CD4-positive, alpha-beta T cell treated with Interferon gamma for 1 hour (primary cell): ENCODE measurements around the gene IGLON5.
A peak's percentile ranks its signal among the peaks of the same experiment; 100 is the strongest.

ENCODE experiments used
- DNase-seq: peaks from one replicate; pipeline ENCODE4 v3.0.0-alpha.2; 2020

IGLON5 gene

DNA sequence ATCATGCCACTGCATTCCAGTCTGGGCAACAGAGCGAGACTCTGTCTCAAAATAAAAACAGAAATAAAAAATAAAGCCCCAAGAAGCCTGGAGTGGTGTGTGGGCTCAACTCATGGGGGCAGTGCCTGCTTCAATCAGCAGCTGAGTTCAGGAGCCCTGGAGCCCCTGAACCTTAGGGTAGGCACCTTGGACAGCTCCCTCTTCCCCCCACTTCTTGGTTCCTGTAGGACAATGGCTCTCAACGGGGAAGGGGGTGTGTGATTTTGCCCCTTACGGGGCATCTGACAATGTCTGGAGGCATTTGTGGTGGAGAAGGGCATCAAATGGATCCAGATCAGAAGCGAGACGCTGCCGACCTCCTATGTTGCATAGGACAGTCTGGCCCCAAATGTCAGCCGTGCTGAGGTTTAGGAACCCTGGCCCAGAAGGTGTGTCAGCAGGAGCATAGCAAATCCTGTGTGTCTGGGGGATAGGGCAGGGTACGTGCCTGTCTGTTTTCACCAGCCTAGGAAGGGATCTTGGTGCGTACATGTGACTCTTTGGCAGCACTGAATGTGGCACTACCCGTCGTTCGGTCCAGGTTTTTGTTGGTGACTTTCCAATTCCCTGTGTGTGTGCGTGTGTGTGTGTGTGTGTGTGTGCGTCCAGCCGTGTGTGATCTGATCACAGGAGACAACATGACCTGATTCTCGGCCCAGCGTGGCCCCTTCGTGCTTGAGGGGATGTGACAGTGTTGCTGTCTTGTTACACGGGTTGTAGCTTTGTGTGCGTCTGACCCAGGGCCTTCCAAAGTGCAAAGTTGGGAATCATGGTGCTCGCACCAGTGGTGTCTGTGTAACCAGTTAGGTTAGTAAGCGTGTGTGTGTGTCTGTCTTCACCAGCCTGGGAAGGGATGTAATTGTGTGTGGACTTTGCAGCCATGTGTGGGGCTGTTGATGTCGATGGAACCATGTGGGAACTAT is 7.5 kb downstream of the IGLON5 start:
- DNase-seq, result no peak

DNA sequence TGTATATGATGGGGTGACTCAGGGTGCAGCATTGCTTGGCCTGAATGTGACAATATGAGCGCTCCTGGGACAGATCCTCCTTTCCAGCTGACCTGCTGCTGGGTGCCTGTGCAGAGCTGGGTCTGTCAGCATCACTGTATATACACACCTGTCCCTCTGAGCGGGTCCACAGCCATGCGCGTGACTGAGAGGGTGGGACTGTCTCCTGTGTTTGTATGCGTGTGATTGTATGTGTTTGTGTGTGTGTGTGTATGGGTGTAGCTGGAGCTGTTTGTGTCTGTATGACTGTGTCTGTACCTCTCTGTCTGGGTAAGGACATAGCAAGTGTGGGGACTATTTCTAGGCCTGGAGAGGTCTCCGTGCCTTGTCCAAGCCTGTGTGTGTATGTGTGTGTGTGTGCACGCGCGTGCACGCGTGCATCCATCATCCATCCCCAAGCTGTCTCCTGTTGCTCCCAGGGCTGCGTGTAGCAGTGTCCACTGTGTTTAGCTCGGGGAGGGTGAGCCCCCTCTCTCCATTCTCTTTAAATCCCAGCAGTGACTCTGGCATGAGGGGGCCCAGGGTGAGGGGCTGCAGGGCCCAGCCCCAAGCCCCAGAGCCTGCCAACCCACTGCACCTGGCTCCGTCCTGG is 8.3 kb downstream of the IGLON5 start:
- no peak for DNase-seq

DNA sequence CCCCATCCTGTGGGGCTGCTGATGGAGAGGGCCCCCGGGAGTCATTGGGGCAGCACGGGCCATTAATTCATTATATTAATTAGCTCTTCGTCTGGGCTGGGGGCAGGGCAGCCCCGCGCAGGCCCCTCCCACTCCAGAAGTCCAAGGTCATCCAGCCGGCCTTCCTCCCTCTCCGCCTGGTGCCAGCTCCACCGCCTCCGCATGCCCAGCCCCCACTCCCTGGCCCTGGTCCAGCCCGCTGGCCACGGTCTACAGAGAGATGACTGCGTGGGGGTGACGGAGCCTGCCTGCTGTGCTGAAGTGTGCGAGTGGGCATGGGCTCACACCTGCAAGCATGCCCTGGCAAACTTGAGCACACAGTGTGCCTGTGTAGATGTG is 8.8 kb downstream of the IGLON5 start:
- no peak for DNase-seq

DNA sequence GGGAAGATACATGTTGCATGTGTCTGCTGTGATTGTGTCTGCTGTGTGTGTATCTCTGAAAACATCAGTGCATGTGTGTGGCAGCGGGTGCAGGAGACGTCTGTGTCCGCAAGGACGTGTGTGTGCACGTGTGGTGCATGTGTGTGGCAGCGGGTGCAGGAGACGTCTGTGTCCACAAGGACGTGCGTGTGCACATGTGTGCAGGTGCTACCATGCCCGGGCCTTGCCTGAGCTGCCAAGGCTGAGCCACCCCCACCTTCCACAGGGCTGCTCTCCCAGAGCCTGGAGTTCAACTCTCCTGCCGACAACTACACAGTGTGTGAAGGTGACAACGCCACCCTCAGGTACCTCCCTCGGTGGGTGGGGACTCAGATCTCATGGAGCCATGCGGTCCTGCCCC is 10.4 kb downstream of the IGLON5 start:
- no peak for DNase-seq

DNA sequence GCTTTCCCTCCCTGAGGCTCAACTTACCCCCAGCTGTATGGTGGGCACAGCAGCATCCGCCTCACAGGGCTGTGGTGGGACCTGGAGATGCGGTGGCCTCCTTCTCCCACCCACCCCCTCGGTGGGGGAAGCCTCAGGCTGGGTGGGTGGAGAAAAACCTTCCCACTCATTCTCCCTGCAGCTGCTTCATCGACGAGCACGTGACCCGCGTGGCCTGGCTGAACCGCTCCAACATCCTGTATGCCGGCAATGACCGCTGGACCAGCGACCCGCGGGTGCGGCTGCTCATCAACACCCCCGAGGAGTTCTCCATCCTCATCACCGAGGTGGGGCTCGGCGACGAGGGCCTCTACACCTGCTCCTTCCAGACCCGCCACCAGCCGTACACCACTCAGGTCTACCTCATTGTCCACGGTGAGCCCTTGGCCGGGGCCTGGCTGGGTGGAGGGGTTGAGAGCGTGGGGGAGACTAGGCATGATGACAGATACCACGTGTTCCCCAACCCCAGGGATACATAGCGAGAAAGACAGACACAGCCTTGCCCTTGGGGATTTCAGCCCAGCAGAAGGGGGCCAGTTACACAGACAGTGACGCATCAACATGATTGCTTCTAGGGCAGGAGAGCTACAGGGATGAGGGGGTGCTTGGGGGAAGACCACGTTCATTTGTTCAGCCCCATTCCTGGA is 12.2 kb downstream of the IGLON5 start:
- no peak for DNase-seq

DNA sequence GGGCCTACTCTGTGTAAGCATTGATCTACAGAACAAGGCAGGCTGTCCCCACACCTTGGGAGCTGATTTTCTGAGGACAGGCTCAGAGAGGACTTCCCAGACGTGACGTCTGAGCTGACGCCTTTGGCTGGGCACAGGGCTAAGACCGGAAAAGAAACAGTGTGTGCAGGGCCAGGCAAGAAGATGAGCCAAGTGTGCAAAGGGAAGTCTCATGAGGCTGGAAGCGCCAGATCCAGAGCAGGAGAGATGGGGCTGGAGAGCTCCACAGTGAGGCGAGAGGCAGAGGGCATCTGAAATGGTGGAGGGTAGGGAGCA is 12.7 kb downstream of the IGLON5 start:
- DNase-seq, result no peak

DNA sequence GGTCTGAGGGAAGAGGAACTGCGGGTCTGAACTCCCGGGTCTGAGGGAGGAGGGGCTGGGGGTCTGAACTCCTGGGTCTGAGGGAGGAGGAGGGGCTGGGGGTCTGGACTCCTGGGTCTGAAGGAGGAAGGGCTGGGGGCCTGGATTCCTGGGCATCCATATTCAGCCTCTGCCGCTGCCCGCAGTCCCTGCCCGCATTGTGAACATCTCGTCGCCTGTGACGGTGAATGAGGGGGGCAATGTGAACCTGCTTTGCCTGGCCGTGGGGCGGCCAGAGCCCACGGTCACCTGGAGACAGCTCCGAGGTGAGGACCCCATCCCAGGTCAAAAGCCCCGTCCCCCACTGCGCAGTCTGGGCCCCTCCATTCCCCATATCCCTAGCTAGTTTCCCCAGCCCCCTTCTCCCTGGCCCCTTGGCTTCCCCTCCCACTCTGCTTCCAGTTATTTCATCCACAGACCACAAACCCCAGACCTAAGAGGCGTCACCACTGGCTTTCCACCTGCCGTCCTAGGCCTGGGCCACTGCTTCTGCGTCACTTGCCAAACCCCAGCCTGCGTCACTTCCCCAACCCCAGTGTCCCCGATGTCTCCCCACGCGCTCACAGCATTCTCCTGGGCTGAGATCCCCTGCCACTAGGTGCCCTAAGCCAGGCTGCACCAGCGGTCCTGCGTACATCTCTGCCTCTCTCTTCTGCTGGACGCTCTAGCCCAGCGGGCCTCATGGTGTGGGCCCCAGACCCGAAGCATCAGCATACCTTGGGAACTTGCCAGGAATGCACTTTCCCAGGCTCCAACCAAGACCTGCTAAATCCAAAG is 13.9 kb downstream of the IGLON5 start:
- DNase-seq, result peak; percentile 37

DNA sequence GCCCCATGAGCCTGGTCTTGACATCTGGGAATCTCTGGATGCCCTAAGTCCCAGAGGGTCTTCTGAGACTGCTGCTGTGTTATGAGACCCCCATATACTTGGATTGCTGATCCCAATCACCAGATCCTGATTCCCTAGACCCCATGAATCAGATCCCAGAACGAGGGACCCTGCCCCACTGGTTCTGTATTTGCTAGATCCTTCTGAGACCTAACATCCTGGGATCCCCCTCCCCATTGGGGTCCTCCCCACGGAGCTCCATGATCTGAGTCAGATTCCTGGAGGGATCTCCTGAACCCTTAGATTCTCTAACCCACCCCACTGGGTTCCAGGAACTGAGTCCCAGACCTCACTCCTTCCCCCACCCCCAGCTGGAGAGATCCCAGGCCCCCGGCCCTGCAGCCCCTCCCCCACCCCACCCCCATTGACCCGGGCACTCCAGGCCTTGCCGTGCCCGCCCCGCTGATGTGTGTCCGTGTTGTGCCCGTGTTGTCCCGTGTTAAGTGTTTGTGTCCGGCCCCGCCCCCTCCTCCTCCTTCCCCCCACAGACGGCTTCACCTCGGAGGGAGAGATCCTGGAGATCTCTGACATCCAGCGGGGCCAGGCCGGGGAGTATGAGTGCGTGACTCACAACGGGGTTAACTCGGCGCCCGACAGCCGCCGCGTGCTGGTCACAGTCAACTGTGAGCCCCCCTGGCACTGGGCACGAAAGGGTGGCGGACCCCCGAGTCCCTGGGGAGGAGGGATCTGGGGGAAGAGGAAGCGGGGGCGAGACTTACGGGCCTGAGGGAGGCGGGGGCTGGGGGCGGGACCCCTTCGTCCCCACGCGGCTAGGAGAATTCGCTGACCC is 15.0 kb downstream of the IGLON5 start:
- no peak for DNase-seq

DNA sequence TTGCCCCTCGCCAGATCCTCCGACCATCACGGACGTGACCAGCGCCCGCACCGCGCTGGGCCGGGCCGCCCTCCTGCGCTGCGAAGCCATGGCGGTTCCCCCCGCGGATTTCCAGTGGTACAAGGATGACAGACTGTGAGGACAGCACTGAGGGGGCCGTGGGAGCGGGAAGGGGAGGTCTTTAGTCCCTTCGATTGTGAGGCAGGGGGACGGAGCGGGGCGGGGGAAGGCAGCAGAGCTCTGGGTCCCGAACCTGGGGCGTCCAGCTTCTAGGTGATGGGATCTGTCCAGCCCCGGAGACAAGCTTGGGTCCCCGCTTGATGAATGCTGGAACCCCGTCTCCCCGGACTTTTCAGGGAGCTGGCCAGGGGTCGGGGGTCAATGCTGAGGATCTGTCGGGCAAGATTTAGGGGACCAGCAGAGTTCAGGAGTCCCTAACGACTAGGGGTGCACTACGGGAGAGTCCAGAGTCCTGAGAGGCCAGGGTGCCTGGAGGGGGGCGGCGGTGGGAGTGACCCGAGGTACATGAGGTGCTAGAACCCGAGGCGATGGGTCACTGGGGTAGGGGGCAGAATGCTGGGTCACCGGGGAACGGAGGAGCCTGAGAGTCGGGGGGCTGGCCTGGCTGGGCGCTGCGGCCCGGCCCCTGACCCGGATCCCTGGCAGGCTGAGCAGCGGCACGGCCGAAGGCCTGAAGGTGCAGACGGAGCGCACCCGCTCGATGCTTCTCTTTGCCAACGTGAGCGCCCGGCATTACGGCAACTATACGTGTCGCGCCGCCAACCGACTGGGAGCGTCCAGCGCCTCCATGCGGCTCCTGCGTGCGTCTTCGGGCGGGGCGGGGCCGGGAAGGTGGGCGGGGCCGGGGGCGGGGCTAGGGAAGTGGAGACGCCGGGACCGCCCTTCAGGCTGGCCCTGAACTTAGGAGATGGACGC is 15.9 kb downstream of the IGLON5 start:
- peak; percentile 64 for DNase-seq

DNA sequence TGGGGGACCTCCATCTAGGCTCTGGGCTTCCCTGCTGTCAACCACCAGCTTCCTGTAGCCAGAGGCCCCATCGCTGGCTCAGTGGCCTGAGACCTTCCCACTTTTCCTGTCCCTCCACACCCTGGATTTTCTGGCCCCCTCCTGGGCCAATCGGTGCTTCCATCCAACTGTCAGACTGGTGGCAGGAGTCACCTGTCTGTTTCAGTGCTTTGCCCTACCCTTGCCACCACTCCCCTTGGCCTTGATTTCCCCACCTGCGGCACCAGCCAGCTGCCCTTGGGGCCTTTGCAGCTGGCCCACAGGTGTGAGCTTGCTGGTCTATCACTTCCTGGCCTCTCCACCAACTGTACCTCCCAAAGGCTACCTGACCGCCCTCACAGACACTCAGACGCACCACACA is 18.0 kb downstream of the IGLON5 start:
- DNase-seq, result no peak

DNA sequence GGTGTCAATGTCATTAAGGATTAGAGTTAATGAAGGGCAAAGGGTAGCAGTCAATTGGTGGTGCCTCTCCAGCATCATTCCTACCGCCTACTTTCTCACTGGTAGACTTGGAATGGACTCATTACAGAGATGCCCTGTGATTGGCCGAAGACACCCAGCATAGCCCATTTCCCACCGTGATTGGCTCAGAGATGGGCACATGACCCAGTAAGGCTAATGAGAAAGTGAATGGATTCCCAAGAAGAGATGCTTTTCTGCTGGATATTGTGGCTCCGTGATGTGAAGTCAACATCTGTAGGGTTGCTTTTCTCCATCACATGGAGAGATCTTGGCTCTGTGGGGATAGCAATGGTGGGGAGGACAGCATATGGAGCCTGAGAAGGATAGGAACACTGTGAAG is 18.9 kb downstream of the IGLON5 start:
- DNase-seq, result no peak

DNA sequence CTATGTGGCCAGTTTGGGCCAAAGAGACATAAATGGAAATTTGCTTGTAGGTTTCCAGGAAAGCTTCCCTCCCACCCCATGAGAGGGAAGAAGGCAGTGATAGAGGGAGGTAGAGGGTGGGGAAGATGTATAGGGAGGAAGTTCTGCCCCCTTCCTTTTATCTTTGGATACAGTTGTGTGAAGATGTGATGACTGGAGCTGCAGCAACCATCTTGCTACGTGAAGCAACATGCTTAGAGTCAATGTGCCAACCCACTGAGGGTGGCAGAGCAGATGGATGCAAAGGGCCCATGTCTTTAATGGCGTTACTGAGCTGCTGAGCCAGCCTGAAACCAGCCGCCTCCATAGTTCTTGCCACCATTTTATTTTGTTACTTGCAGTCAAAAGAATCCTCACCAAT is 19.7 kb downstream of the IGLON5 start:
- no peak for DNase-seq

DNA sequence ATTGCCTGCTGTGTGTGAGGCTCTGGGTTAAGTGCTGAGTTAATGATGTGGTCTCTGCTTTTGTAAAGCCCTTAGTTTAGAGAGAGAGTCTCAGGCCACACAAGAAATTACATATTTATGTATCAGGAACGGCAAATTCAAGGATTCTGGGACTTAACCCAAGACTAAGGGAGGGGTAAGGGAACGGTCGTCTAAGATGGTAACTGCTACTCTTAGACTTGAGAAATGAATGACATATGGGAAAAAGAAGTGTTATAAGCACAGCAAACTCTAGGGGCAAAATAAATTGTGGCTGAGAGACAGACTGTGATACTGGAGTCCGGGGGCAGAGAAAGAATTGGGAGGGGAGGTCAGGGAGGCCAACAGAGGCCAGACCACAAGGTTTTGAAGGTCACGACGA is 20.3 kb downstream of the IGLON5 start:
- DNase-seq, result no peak

DNA sequence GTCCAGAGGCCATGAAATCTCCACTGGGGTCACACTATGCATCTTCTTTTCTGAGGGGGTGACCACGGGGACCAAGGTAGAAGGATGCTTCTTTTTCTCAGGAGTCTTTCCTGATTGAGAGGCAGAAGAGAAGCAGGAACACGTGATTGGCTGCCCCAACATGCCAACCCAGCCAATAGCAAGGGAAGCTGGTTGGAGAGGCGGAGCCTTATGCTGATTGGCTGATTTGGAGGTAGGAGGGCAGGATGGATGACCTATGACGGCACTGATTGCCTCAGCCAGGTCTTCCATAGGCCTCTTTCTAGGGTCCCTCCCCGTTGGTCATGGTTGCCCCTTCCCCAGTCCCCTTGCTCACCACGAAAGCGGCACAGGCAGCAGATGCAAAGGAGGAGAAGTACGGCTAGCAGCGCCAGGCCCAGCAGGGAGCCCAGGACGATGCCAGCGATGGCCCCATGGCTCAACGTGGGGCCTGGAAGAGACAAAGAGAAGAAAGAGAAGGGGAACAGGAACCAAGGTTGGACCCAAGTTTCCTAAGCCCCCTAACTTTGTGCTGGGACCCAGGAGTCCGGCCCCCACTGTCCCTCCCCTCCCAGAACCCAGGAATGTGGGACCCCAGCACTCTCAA is 22.5 kb downstream of the IGLON5 start:
- DNase-seq, result no peak

DNA sequence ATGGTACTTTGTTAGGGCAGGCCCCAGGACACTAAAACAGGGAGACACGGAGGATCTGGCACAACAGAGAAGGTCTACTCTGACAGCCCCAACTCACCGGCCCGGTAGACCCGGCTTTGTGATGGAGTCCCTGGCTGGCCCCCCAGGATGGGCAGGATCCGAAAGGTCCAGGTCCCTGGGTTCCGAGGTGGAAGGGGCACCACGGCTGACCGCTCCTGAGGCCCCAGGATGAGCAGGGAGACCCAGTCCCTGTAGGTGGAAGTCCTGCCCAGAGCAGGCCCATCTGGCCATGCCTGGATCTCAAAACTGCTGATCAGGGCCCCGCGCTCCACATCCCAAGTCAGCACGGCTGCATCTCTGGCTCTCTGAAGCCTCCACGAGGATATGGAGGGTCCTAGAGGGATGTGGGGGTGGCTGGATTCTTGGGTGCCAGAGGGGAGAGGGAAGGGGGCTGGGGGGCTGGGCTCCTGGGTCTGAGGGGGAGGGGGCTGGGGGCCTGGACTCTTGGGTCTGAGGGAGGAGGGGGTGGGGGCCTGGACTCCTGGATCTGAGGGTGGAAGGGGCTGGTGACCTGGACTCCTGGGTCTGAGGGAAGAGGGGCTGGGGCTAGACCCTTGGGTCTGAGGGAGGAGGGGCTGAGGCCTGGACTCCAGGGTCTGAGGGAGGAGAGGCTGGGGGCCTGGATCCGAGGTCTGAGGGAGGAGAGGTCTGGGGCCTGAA is 25.9 kb downstream of the IGLON5 start:
- DNase-seq, result no peak

DNA sequence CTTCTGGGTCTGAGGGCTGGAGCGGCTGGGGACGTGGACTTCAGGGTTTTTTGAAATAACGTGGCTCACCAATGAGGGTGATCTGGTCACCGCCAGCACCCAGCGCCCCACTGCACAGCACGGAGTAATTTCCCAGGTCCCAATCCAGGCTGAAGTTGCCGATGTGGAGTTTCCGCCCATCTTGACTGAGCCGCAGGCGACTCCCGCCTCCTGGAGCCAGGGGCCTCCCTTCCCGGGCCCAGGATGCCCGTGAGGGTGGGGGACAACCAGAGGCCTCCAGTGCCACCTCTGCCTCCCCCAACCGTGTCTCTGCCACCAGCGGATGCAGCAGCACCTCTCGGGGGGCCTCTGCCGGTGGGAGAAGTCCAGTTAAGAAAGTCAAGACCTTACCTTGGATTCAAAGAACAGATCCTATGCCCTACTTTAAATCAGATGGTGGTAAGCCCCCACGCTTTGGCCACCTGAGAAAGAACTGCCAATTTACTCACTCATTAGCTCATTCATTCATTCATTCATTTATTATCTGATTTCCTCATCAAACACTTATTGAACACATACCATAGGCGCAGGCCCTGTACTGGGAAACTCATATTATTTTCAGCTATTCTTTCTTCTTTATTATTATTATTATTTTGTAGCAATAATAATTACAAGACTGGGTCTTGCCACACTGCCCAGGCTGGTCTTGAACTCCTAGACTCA is 26.6 kb downstream of the IGLON5 start:
- DNase-seq, result no peak

DNA sequence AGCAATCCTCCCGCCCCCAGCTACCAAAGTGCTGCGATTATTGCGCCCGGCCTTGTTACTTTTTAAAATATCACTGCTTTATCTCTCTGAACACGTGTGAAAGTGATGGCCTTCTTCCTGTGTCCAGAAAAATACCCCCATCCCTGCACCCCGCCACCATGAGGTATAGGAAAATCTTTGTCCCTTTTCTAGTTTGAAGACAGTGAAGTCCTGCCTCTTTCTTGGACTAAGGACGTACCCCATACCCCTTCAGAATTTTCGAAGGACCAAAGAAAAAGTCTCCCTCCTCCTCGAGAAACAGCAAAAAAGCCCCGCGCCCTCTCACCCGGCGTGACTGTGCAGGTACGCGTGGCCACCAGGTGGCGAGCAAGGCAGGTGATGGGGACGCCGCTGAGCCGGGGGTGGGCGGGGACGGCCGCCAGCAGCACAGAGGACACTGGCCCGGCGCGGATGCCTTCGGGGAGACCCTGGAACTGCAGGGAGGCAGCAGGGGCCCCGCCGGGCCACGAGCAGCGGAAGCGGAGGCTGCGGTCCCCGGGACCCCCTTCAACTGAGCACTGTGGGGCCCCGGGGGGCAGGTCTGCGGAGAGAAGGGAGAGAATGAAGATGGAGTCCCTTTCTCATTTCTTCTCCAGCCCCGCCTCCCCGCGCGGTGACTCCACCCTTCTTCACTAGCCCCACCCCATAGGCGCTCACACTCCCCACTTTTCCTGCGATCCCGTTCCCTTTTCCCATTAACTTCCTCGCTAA is 27.3 kb downstream of the IGLON5 start:
- DNase-seq, result peak; percentile 81

DNA sequence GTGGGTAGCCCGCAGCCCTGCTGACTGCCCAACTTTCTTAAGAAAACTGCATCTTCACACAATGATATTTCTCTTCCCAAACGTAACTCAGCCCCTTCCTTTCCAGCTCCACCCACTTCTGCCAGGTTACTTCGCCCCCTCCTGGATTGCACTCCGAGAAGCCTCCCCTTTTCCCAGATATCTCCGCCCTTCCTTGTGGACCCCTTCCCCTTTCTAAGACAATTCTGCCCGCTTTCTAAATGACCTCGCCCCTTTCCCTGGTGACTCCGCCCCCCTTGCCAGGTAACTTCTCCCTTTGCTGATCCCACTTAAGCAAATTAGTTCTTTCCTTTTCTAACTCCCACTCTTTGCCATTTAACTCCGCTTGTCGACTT is 27.9 kb downstream of the IGLON5 start:
- DNase-seq, result no peak
